D721Med (cell line): ENCODE measurements around the gene TIE1.

Experiments used
- DNase-seq: peaks from one replicate; pipeline ENCODE4 v3.0.0; 2011; ENCODE audit warnings: low spot score; ENCODE audit not compliant: insufficient read length
- FAIRE-seq: peaks from 2 replicates; lab custom pipeline; 2011; peaks lifted over from hg19 to GRCh38; lab: Jason Lieb, UNC
- TF ChIP-seq, protein P1 (sequence below): IDR thresholded peaks from 2 replicates; pipeline ENCODE4 v1.5.1; 2012; ENCODE audit warnings: mild to moderate bottlenecking, control low read depth; ENCODE audit not compliant: insufficient read depth; ENCODE audit errors: missing control alignments

The TIE1 gene

DNA sequence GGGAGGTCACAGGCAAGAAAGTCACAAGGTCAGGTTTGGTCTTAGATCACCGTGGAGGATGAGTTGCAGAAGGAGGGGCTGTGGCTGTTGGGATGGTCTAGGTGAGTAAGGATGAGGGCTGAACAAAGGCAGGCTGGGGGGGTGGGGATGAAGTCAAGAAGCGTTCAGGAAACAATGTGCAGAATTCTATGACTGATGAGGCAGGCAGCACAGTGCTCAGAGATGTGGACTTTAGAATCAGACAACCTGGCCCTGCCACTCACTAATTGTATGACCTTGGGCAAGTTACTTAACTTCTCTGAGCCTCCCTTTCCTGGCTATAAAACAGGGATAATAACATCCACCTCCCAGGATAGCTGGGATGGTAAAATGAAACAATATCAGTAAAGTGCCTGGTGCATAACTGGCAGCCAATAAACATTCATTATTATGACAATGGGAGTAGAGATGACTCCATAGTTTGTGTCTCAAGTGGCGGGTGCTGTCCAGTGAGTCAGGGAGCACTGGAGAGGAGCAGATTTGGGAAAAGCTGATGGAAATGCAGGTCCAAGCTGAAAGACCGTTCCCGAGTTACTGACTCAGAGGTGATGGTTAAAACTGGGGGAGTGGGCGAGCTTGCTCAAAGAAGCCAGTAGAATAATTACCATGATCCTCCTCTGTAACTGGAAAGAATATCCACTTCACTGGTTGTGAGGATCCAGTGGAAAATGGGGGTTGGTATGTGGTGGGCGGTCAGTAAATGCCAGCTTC lies 2.1 kb downstream of the TIE1 start:
- DNase-seq, result no peak
- no peak for FAIRE-seq
- TF ChIP-seq, protein P1, sequence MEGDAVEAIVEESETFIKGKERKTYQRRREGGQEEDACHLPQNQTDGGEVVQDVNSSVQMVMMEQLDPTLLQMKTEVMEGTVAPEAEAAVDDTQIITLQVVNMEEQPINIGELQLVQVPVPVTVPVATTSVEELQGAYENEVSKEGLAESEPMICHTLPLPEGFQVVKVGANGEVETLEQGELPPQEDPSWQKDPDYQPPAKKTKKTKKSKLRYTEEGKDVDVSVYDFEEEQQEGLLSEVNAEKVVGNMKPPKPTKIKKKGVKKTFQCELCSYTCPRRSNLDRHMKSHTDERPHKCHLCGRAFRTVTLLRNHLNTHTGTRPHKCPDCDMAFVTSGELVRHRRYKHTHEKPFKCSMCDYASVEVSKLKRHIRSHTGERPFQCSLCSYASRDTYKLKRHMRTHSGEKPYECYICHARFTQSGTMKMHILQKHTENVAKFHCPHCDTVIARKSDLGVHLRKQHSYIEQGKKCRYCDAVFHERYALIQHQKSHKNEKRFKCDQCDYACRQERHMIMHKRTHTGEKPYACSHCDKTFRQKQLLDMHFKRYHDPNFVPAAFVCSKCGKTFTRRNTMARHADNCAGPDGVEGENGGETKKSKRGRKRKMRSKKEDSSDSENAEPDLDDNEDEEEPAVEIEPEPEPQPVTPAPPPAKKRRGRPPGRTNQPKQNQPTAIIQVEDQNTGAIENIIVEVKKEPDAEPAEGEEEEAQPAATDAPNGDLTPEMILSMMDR, result no peak

DNA sequence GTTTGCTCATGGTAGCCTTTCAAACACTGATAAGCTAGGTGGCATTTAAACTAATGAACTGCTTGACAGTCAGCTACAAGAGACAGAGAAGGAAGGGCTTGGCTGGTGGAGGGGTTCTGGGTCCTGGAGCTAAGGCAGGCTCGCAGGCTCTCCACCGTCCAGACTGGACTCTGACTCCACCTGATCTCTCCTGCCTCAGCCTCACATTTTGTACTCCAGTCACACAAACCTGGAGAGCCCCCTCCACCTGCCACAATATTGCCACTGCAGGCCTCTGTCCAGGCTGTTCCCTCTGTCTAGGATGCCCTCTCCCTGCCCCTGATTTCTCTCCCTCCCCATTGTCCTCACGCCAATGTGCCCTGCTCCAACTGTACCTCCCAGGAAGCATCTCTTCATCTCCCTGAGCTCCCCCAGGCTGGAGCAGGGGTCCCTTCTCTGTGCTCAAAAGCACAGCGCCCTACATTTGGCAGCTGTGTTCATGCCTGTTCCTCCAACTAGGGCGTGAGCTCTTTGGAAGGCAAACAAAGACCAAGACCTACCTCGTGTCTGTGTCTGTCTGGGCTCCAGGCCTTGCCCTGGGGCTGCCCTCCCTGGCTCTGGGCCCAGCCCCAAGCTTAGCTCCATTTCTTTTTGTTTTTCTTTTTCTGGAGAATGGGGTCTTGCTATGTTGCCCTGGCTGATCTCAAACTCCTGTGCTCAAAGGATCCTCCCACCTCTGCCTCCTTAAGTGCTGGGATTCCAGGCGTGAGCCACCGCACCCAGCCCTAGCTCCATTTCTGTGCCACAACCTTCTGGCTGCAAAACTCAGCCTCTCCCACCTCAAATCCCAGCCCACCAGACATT lies 2.9 kb downstream of the TIE1 start:
- no peak for FAIRE-seq
- TF ChIP-seq, protein P1, result no peak
- DNase-seq, result no peak

DNA sequence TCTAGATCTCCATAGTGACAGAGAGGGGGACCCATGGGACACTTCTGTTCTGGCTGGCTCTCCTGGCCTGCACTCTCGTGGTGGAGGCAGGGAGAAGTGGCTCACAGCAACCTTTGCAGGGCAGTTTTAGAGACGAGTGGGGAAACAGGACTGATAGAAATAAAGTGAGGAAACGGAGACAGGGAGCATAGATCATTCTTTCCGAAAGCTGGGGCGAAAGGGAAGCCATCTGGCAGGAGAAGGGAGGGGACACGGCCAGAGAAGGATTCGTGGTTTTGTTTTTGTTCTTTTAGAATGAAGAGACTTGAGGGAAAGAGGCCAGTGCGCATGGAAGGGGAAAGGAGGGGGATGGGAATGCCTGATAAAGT lies 3.5 kb downstream of the TIE1 start:
- no peak for FAIRE-seq
- DNase-seq, result no peak
- TF ChIP-seq, protein P1, result no peak

DNA sequence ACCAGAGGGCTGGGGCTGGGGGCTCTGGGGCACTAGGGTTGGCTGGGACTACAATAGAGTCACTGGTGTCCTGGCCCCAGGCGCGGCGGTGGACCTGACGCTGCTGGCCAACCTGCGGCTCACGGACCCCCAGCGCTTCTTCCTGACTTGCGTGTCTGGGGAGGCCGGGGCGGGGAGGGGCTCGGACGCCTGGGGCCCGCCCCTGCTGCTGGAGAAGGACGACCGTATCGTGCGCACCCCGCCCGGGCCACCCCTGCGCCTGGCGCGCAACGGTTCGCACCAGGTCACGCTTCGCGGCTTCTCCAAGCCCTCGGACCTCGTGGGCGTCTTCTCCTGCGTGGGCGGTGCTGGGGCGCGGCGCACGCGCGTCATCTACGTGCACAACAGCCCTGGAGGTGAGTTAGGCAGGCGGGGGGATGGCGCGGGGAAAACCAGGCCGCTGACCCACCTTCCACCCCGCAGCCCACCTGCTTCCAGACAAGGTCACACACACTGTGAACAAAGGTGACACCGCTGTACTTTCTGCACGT lies 4.1 kb downstream of the TIE1 start:
- FAIRE-seq (no peak), DNase-seq (no peak)
- TF ChIP-seq, protein P1, result no peak

DNA sequence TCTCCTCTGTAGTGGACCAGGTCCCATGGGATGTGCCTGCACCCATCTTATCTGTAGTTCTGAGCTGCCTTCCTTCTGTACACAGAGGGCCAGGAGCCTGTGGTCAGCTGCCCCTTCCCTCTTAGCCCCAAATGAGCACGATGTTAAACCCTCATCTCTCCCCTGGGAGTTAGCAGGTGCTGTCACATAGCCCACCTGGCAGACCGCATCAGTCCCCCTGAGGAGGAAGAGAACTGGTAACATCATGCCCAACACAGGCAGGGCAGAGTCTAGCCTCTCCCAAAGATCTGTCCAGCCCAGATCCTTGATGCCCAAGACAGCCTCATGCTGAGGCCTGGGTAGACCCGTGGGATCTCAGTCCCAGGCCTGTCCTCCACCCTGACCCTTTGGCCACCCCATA lies 4.7 kb downstream of the TIE1 start:
- TF ChIP-seq, protein P1, result no peak
- DNase-seq (no peak), FAIRE-seq (no peak)

DNA sequence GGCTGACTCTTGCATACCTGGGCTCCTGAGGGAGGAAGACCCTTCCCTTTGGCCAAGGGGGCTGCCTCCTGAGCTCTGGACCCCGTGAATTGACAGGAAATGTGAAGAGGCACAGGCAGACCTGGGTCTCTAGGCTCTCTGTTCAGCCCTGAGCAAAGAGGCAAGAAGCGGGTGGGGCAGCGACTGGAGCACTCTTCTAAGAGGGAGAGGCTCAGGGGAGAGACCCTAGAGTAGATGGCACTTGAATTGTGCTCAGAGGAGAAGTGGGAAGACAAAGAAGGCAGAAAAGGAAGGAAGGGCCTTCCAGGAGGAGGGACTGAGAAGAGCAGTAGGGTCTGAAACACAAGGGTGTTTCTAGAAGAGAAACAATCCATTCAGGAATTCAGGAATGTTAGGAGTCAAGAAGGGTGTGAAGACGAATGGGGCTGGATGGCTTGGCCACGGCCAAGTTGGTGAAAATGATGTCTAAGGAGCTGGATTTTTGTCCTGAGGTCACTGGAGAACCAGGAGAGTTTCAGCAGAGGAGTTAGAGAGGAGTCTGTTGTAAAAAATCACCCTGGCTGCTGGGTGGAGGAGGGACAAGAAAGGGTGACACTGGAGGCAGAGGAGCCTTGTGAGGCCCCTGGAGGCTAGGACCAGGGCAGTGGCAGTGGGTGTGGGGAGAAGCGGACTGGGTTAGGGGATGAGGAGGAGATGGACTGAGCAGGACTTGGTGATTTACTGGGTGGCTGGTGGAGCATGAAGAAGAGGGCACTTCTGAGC lies 5.3 kb downstream of the TIE1 start:
- TF ChIP-seq, protein P1, result no peak
- DNase-seq, result no peak
- no peak for FAIRE-seq
